HepG2 (cell line): Measurements from ENCODE around the gene NPB. TPM values are rescaled to one million over a fixed set of nuclear protein-coding genes. Genes with fewer than 3 reads are reported as not detected.

Experiments
- ARID3A ChIP-seq: IDR thresholded peaks from 2 replicates; pipeline ENCODE4 v1.6.1; 2012; ENCODE audit warnings: low read depth, low read length, improper control_type of control experiment
- FIP1L1 ChIP-seq: fragments of 200-400 bp; formaldehyde crosslinking; IDR thresholded peaks from 2 replicates; pipeline ENCODE4 v1.6.1; 2018; ENCODE audit warnings: low read depth, mild to moderate bottlenecking, low read length, moderate library complexity, borderline replicate concordance; ENCODE audit not compliant: insufficient read depth
- HIVEP1 ChIP-seq: sonication (generic); formaldehyde crosslinking; IDR thresholded peaks from 2 replicates; pipeline ENCODE4 v1.4.0; 2020; ENCODE audit warnings: mild to moderate bottlenecking, missing genetic modification reagents
- HNRNPK ChIP-seq: fragments of 200-400 bp; formaldehyde crosslinking; IDR thresholded peaks from 2 replicates; pipeline ENCODE4 v1.6.1; 2018; ENCODE audit warnings: low read length, low read depth, moderate library complexity, mild to moderate bottlenecking; ENCODE audit not compliant: poor library complexity, severe bottlenecking
- KLF11 ChIP-seq: IDR thresholded peaks from 2 replicates; pipeline ENCODE4 v1.6.1; 2016; ENCODE audit warnings: missing compliant biosample characterization
- MIER2 ChIP-seq: IDR thresholded peaks from 2 replicates; pipeline ENCODE4 v1.6.1; 2016; ENCODE audit warnings: missing biosample characterization, missing genetic modification reagents
- NCOR1 ChIP-seq: fragments of 200-600 bp; sonication (generic); IDR thresholded peaks from 2 replicates; pipeline ENCODE4 v1.7.0; 2017; ENCODE audit warnings: antibody characterized with exemption, low read length, borderline replicate concordance
- NFE2L2 ChIP-seq: fragments of 150-350 bp; IDR thresholded peaks from 2 replicates; pipeline ENCODE4 v1.6.1; 2014; ENCODE audit warnings: low read length
- NRL ChIP-seq: sonication (generic); formaldehyde crosslinking; IDR thresholded peaks from 2 replicates; pipeline ENCODE4 v1.5.0; 2020; ENCODE audit warnings: missing genetic modification reagents, mild to moderate bottlenecking, moderate library complexity, borderline replicate concordance
- RXRB ChIP-seq: IDR thresholded peaks from 2 replicates; pipeline ENCODE4 v1.6.1; 2016; ENCODE audit warnings: borderline replicate concordance, missing genetic modification reagents, missing compliant biosample characterization
- SMAD3 ChIP-seq: sonication (generic); formaldehyde crosslinking; IDR thresholded peaks from 2 replicates; pipeline ENCODE4 v1.4.0; 2020; ENCODE audit warnings: missing genetic modification reagents
- SMC3 ChIP-seq: IDR thresholded peaks from 2 replicates; pipeline ENCODE4 v1.6.1; 2011; ENCODE audit warnings: low read length, improper control_type of control experiment
- polyA plus RNA-seq, 8 experiments: library from polyadenylated mRNA; depleted of rRNA in 3 of 8; stranded (reverse) in 7 of 8; unstranded in 1 of 8; fragments of >200 nt; fragmentation: Illumina TruSeq in 4 of 8; extraction: Trizol in 4 of 8; gene quantifications; 2 replicates each; pipeline versions ENCODE4 v1.2.1 to v1.2.3, GENCODE V29; 2011 to 2016; ENCODE audit warnings: low read depth in 4 of 8, missing spikeins in 1 of 8, mixed read lengths in 1 of 8; ENCODE audit not compliant: insufficient read depth in 1 of 8
- total RNA-seq, 5 experiments: library from RNA; depleted of rRNA; stranded (reverse); fragments of >200 nt; fragmentation: Illumina TruSeq; extraction: Trizol; gene quantifications; 2 replicates each; pipeline ENCODE4 v1.2.3, GENCODE V29; 2016; ENCODE audit warnings: low read depth in 1 of 5
- TF ChIP-seq, protein P1 (sequence below): sonication (generic); formaldehyde crosslinking; IDR thresholded peaks from 2 replicates; pipeline ENCODE4 v1.4.0; 2020; ENCODE audit warnings: mild to moderate bottlenecking, missing genetic modification reagents
- TF ChIP-seq, protein P2 (sequence below): sonication (generic); formaldehyde crosslinking; IDR thresholded peaks from 2 replicates; pipeline ENCODE4 v1.4.0; 2020; ENCODE audit warnings: missing genetic modification reagents, mild to moderate bottlenecking, borderline replicate concordance
- TF ChIP-seq, protein P3 (sequence below): sonication (generic); formaldehyde crosslinking; IDR thresholded peaks from 2 replicates; pipeline ENCODE4 v1.4.0; 2020; ENCODE audit warnings: mild to moderate bottlenecking, missing genetic modification reagents

Gene NPB
- total and polyA plus RNA-seq, 2 of the 13 experiments (the other 11 are each of a cell fraction or from before 2014, with no cell fraction given) = 0.11 to 0.93 TPM

DNA sequence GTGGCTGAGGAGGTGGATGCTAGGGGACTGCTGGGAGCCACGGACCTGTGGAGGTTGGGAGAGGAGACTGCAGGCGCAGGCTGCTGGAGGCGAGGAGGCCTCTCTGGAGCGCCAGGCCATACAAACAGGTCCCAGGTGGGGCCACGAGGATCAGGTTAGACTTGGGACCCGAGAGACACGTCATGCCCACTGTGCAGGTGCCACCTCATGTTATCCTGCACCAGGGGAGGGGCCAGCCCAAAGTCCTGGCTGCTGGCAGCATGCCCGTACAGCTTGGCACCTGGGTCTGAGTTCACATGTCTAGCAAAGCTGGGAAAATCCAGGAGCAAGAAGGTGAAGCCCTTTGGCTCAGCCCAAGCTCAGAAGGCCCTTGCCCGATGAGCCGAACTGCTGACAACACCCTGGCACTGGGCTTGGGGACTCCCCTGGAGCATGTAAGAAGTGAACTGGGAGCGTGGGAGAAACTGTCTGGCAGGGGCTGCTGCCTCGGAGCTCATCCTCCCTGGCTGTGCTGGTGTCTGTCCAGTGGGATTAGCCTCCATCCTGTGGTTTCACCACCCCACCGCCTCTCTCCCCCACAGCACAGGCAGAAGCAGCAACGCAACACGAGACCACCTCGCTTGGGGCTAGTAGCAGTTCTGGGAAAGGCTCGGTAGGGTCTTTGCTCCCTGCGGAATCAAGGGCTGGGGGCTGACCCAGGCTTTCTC, 36.2 kb upstream of the NPB start (continued):
- TF ChIP-seq NFE2L2 = no peak
- TF ChIP-seq RXRB = no peak
- TF ChIP-seq NRL (CRISPR knock-in tag) = no peak
- no peak for TF ChIP-seq KLF11 (CRISPR knock-in tag)
- no peak for TF ChIP-seq HNRNPK
- TF ChIP-seq MIER2 = no peak
- TF ChIP-seq SMC3 = no peak
- TF ChIP-seq, protein P1, sequence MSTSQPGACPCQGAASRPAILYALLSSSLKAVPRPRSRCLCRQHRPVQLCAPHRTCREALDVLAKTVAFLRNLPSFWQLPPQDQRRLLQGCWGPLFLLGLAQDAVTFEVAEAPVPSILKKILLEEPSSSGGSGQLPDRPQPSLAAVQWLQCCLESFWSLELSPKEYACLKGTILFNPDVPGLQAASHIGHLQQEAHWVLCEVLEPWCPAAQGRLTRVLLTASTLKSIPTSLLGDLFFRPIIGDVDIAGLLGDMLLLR (CRISPR knock-in tag) = 0 out of 2 replicates have a peak, but pooled peaks have one; percentile 51
- TF ChIP-seq, protein P2, sequence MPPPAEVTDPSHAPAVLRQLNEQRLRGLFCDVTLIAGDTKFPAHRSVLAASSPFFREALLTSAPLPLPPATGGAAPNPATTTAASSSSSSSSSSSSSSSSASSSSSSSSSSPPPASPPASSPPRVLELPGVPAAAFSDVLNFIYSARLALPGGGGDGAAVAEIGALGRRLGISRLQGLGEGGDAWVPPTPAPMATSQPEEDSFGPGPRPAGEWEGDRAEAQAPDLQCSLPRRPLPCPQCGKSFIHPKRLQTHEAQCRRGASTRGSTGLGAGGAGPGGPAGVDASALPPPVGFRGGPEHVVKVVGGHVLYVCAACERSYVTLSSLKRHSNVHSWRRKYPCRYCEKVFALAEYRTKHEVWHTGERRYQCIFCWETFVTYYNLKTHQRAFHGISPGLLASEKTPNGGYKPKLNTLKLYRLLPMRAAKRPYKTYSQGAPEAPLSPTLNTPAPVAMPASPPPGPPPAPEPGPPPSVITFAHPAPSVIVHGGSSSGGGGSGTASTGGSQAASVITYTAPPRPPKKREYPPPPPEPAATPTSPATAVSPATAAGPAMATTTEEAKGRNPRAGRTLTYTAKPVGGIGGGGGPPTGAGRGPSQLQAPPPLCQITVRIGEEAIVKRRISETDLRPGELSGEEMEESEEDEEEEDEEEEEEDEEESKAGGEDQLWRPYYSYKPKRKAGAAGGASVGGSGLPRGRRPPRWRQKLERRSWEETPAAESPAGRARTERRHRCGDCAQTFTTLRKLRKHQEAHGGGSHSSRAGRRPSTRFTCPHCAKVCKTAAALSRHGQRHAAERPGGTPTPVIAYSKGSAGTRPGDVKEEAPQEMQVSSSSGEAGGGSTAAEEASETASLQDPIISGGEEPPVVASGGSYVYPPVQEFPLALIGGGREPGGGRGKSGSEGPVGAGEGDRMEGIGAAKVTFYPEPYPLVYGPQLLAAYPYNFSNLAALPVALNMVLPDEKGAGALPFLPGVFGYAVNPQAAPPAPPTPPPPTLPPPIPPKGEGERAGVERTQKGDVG (CRISPR knock-in tag) = no peak
- 0 out of 2 replicates have a peak, but pooled peaks have one; percentile 74 for TF ChIP-seq FIP1L1
- no peak for TF ChIP-seq ARID3A
- TF ChIP-seq HIVEP1 = no peak; the same call in 1 of the 2 replicates
- TF ChIP-seq NCOR1 = peak; percentile 49; the same call in 1 of the 2 replicates
- TF ChIP-seq, protein P3, sequence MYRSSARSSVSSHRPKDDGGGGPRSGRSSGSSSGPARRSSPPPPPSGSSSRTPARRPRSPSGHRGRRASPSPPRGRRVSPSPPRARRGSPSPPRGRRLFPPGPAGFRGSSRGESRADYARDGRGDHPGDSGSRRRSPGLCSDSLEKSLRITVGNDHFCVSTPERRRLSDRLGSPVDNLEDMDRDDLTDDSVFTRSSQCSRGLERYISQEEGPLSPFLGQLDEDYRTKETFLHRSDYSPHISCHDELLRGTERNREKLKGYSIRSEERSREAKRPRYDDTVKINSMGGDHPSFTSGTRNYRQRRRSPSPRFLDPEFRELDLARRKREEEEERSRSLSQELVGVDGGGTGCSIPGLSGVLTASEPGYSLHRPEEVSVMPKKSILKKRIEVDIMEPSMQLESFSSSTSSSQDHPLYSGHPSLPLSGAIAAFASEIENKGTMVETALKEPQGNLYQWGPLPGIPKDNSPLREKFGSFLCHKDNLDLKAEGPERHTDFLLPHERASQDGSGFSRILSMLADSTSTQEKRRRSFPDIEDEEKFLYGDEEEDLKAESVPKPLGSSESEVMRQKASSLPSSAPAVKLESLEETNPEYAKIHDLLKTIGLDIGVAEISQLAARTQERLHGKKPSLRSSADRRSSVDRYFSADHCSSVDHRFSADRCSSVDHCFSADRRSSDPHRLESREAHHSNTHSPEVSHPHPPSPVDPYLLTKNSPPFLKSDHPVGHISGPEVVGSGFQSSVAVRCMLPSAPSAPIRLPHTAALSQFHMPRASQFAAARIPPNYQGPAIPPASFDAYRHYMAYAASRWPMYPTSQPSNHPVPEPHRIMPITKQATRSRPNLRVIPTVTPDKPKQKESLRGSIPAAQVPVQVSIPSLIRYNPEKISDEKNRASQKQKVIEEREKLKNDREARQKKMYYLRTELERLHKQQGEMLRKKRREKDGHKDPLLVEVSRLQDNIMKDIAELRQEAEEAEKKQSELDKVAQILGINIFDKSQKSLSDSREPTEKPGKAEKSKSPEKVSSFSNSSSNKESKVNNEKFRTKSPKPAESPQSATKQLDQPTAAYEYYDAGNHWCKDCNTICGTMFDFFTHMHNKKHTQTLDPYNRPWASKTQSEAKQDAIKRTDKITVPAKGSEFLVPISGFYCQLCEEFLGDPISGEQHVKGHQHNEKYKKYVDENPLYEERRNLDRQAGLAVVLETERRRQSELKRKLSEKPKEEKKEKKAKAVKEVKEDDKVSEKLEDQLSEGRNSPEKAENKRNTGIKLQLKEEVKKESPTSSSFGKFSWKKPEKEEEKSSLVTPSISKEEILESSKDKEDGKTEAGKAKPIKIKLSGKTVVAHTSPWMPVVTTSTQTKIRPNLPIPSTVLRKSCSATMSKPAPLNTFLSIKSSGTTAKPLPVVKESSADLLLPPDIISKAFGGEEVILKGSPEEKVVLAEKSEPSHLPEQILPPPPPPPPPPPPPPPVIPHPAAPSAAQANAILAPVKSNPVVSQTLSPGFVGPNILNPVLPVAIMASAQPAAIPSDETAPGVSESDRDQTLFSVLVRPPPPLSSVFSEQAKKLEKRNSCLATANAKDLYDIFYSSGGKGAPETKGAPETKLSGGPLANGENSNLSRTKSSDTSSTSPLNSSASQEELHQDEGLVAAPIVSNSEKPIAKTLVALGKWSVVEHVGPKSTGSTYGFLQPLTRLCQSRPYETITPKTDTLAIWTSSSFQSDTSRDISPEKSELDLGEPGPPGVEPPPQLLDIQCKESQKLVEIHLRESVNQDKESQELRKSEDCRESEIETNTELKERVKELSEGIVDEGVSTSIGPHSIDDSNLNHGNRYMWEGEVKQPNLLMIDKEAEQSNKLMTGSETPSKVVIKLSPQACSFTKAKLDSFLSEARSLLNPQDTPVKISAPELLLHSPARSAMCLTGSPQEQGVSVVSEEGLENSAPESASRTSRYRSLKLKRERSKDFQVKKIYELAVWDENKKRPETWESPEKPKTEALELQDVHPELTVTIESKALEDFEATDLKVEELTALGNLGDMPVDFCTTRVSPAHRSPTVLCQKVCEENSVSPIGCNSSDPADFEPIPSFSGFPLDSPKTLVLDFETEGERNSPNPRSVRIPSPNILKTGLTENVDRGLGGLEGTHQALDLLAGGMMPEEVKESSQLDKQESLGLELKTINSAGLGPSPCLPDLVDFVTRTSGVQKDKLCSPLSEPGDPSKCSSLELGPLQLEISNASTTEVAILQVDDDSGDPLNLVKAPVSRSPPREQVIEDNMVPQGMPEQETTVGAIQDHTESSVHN (CRISPR knock-in tag) = no peak
- no peak for TF ChIP-seq SMAD3 (CRISPR knock-in tag)
